Osteocyte (in vitro differentiated cells): ENCODE results near the gene NACC2. TPM values are rescaled to one million over a fixed set of nuclear protein-coding genes. Genes with fewer than 3 reads are reported as not detected.

Experiments used
- DNase-seq: peaks from one replicate; pipeline ENCODE4 v3.0.0; 2021; ENCODE audit warnings: mixed read lengths; ENCODE audit not compliant: unreplicated experiment; ENCODE audit errors: extremely low spot score
- H3K27ac Mint-ChIP-seq: one replicate; pipeline ENCODE4 v1.8.0; 2021; ENCODE audit warnings: mild to moderate bottlenecking, mixed read lengths; ENCODE audit not compliant: unreplicated experiment
- H3K27me3 Mint-ChIP-seq: one replicate; pipeline ENCODE4 v1.8.0; 2021; ENCODE audit warnings: mixed read lengths; ENCODE audit not compliant: unreplicated experiment
- H3K36me3 Mint-ChIP-seq: one replicate; pipeline ENCODE4 v1.8.0; 2021; ENCODE audit warnings: mixed read lengths; ENCODE audit not compliant: unreplicated experiment
- H3K4me1 Mint-ChIP-seq: one replicate; pipeline ENCODE4 v1.8.0; 2021; ENCODE audit warnings: mixed read lengths; ENCODE audit not compliant: unreplicated experiment
- H3K4me3 Mint-ChIP-seq: one replicate; pipeline ENCODE4 v1.8.0; 2021; ENCODE audit warnings: mild to moderate bottlenecking, moderate library complexity, mixed read lengths; ENCODE audit not compliant: unreplicated experiment
- H3K9me3 Mint-ChIP-seq: one replicate; pipeline ENCODE4 v1.8.0; 2021; ENCODE audit warnings: mixed read lengths; ENCODE audit not compliant: unreplicated experiment
- CTCF ChIP-seq: fragments of 200-600 bp; sonication (generic); IDR thresholded peaks from 2 replicates; pipeline ENCODE4 v1.5.0; 2021; ENCODE audit warnings: antibody characterized with exemption, mild to moderate bottlenecking, moderate library complexity
- total RNA-seq: library from RNA; stranded (reverse); gene quantifications from 2 replicates; pipeline ENCODE4 v1.2.1, GENCODE V29; 2021

The NACC2 gene
- total RNA-seq, 1 donor from 2014 or later: 40.1 TPM

- Mint-ChIP-seq H3K27me3 (no peaks in the 10 kb centered on the region), H3K36me3 (no peaks in the 10 kb centered on the region), H3K4me1 (peaks cover 65% of the 10 kb centered on the region), H3K9me3 (no peaks in the 10 kb centered on the region), H3K27ac (peak overlapping the region; percentile 86), H3K4me3 (peak overlapping the region; percentile 65)
- DNase-seq: peak; percentile 93
- TF ChIP-seq CTCF: no peak
These were observed 43.1 kb downstream of the NACC2 start for GRCh38 chr9:136051837-136052471.

GRCh38 chr9:136051453-136051836 is 43.6 kb downstream of the NACC2 start:
- TF ChIP-seq CTCF: no peak
- Mint-ChIP-seq H3K27ac (no peak overlapping the region), H3K36me3 (peaks cover 3% of the 10 kb centered on the region), H3K27me3 (no peaks in the 10 kb centered on the region), H3K4me1 (peaks cover 68% of the 10 kb centered on the region), H3K4me3 (peak overlapping the region; percentile 67), H3K9me3 (no peaks in the 10 kb centered on the region)
- no peak for DNase-seq

GRCh38 chr9:136050701-136051452 is 44.2 kb downstream of the NACC2 start:
- DNase-seq: no peak
- Mint-ChIP-seq H3K27ac (peak overlapping the region; percentile 52), H3K27me3 (no peaks in the 10 kb centered on the region), H3K4me3 (peak overlapping the region; percentile 67), H3K4me1 (peaks cover 66% of the 10 kb centered on the region), H3K9me3 (no peaks in the 10 kb centered on the region), H3K36me3 (peaks cover 3% of the 10 kb centered on the region)
- no peak for TF ChIP-seq CTCF

GRCh38 chr9:136050266-136050700 is 44.8 kb downstream of the NACC2 start:
- H3K27ac Mint-ChIP-seq: no peak overlapping the region
- TF ChIP-seq CTCF: no peak
- H3K9me3 Mint-ChIP-seq: no peaks in the 10 kb centered on the region
- H3K27me3 Mint-ChIP-seq: no peaks in the 10 kb centered on the region
- peaks cover 3% of the 10 kb centered on the region for H3K36me3 Mint-ChIP-seq
- no peak overlapping the region for H3K4me3 Mint-ChIP-seq
- peaks cover 60% of the 10 kb centered on the region for H3K4me1 Mint-ChIP-seq
- DNase-seq: no peak

GRCh38 chr9:136049491-136050265 is 45.4 kb downstream of the NACC2 start:
- peaks cover 55% of the 10 kb centered on the region for H3K4me1 Mint-ChIP-seq
- no peaks in the 10 kb centered on the region for H3K9me3 Mint-ChIP-seq
- peaks cover 3% of the 10 kb centered on the region for H3K36me3 Mint-ChIP-seq
- no peak overlapping the region for H3K4me3 Mint-ChIP-seq
- no peaks in the 10 kb centered on the region for H3K27me3 Mint-ChIP-seq
- TF ChIP-seq CTCF: no peak
- H3K27ac Mint-ChIP-seq: no peak overlapping the region
- DNase-seq: peak; percentile 83
